ENCODE measurements around the gene AFF3. TPM values are rescaled to one million over a fixed set of nuclear protein-coding genes. Genes with fewer than 3 reads are reported as not detected.

The AFF3 gene
- total and polyA plus RNA-seq, 2 of the 4 experiments (the other 2 are of a cell fraction), result 12.9 to 14.3 TPM

DNA sequence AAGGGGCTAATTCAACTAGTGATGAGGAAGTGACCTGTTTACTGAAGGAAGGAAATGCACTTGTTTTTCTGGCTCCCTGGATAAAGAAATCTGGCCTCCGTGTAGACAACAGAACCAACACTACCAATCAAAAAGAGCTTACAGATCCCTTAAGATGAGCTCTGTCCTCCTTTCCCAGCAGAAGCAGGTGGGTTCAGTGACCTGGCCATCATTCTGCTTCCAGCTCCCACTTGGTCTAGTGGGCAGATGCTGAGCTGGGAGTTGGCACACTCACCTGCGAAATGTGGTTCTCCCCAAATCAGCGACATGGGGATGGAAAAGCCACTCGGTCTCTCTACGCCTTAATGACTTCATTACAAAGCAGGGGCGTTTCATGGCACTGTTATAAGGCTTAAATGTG lies 132.6 kb downstream of the AFF3 start:
- Histone ChIP-seq H3K4me2 (ENCODE audit: low read depth, low read length) (no peak overlapping the region; the same call in 1 of the 2 replicates), H3K9ac (ENCODE audit: low read depth, low read length) (peak overlapping the region; percentile 51), H2BK5ac (ENCODE audit: low read depth, low read length, poor library complexity, severe bottlenecking) (peak overlapping the region; percentile 85), H3K23ac (ENCODE audit: low read depth, low read length) (peak overlapping the region; percentile 92), H3K27ac (ENCODE audit: insufficient read depth, low read length) (peak overlapping the region; percentile 96), H2BK20ac (ENCODE audit: low read depth, low read length) (peak overlapping the region; percentile 97), H2AK9ac (replicated peaks; ENCODE audit: low read depth, low read length, poor library complexity) (peak overlapping the region; percentile 81), H4K91ac (ENCODE audit: insufficient read depth, low read depth, low read length) (peak overlapping the region; percentile 100), H3K14ac (replicated peaks; ENCODE audit: low read depth, low read length) (peak overlapping the region; percentile 96), H2AFZ (replicated peaks; ENCODE audit: low read length, poor library complexity) (peak overlapping the region; percentile 27), H4K20me1 (ENCODE audit: insufficient read depth, low read length) (no peaks in the 10 kb centered on the region), H4K5ac (ENCODE audit: low read depth, low read length) (peak overlapping the region; percentile 95), H3K36me3 (ENCODE audit: control insufficient read depth, insufficient read depth, low read length) (peaks cover 20% of the 10 kb centered on the region), H3K9me3 (ENCODE audit: control insufficient read depth, insufficient read depth, low read length) (no peaks in the 10 kb centered on the region), H3K56ac (ENCODE audit: extremely low read depth, insufficient read depth, low read length) (peak overlapping the region; percentile 69), H3K4me3 (ENCODE audit: insufficient read depth, low read depth, low read length) (no peak overlapping the region), H3K79me1 (ENCODE audit: low read depth in 1 of 2, low read length in 2 of 2) (peaks cover 16 to 38% of the 10 kb centered on the region in 2 experiments; a peak in 3 of 4 replicates), H3K27me3 (ENCODE audit: control insufficient read depth, insufficient read depth, low read length) (no peaks in the 10 kb centered on the region), H2BK120ac (ENCODE audit: low read depth, low read length) (peak overlapping the region; percentile 99), H3K18ac (ENCODE audit: low read depth, low read length) (peak overlapping the region; percentile 98), H3K4ac (ENCODE audit: low read depth, low read length) (peak overlapping the region; percentile 99), H4K8ac (ENCODE audit: low read depth in 2 of 2, low read length in 2 of 2) (peak overlapping the region; percentile 95 to 98), H2BK15ac (ENCODE audit: low read depth, low read length) (peak overlapping the region; percentile 99), H2AK5ac (ENCODE audit: low read depth, low read length) (peak overlapping the region; percentile 100), H3K9me1 (ENCODE audit: insufficient read depth, low read length) (peaks cover 21% of the 10 kb centered on the region), H3K4me1 (ENCODE audit: control insufficient read depth, insufficient read depth, low read length) (peaks cover 35% of the 10 kb centered on the region)
- CTCF ChIA-PET, result no interaction called here
- in situ Hi-C loops (cut with MboI; ENCODE audit: low sequenced_read_pairs) (no loop called here), dilution Hi-C loops (cut with HindIII; ENCODE audit: low sequenced_read_pairs, unreplicated experiment) (no loop called here), intact Hi-C loops (cut with micrococcal nuclease) (loop anchor here (5.0 kb wide), 3 partner anchors 98 to 282 kb away; no protein-coding TSS in a partner anchor)
- POLR2A ChIA-PET (ENCODE audit: unreplicated experiment), result no interaction called here
- DNase-seq (no peak), ATAC-seq (ENCODE audit: low read depth) (no peak)
- BruUV-seq (replicated peaks), result no TSS peak
- WGBS, 2 experiments (ENCODE audit: extremely low coverage in 2 of 2, insufficient read length in 1 of 2), result 100% methylated on average over 1 of the region's 6 CpGs; no CpG with 5 or more reads in 1 of the 2 experiments
- TF ChIP-seq POLR2A (IDR thresholded peaks at IDR 0.05; ENCODE audit: low read depth, low read length), result no peak
- TF ChIP-seq CHD1 (IDR thresholded peaks at IDR 0.05; ENCODE audit: low read depth, low read length), result no peak
- TF ChIP-seq RAD21 (IDR thresholded peaks at IDR 0.05; ENCODE audit: low read length), result no peak
- TF ChIP-seq FOS (IDR thresholded peaks at IDR 0.05; ENCODE audit: low read depth, low read length), result no peak
- TF ChIP-seq MAFK (IDR thresholded peaks at IDR 0.05; ENCODE audit: low read depth, low read length), result no peak
- TF ChIP-seq, protein P1, sequence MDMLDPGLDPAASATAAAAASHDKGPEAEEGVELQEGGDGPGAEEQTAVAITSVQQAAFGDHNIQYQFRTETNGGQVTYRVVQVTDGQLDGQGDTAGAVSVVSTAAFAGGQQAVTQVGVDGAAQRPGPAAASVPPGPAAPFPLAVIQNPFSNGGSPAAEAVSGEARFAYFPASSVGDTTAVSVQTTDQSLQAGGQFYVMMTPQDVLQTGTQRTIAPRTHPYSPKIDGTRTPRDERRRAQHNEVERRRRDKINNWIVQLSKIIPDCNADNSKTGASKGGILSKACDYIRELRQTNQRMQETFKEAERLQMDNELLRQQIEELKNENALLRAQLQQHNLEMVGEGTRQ (IDR thresholded peaks at IDR 0.05; ENCODE audit: low read depth, low read length), result no peak
- TF ChIP-seq, protein P2, sequence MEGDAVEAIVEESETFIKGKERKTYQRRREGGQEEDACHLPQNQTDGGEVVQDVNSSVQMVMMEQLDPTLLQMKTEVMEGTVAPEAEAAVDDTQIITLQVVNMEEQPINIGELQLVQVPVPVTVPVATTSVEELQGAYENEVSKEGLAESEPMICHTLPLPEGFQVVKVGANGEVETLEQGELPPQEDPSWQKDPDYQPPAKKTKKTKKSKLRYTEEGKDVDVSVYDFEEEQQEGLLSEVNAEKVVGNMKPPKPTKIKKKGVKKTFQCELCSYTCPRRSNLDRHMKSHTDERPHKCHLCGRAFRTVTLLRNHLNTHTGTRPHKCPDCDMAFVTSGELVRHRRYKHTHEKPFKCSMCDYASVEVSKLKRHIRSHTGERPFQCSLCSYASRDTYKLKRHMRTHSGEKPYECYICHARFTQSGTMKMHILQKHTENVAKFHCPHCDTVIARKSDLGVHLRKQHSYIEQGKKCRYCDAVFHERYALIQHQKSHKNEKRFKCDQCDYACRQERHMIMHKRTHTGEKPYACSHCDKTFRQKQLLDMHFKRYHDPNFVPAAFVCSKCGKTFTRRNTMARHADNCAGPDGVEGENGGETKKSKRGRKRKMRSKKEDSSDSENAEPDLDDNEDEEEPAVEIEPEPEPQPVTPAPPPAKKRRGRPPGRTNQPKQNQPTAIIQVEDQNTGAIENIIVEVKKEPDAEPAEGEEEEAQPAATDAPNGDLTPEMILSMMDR (conservative IDR thresholded peaks at IDR 0.05; ENCODE audit: low read depth, low read length), result no peak
- no peak for TF ChIP-seq MXI1 (IDR thresholded peaks at IDR 0.05; ENCODE audit: borderline replicate concordance, low read depth, low read length)
- TF ChIP-seq RCOR1 (IDR thresholded peaks at IDR 0.05; ENCODE audit: insufficient replicate concordance, low read length), result no peak
- TF ChIP-seq RFX5 (IDR thresholded peaks at IDR 0.05; ENCODE audit: low read depth, low read length), result no peak
- TF ChIP-seq SMC3 (IDR thresholded peaks at IDR 0.05; ENCODE audit: low read depth, low read length), result no peak
- TF ChIP-seq, protein P3, sequence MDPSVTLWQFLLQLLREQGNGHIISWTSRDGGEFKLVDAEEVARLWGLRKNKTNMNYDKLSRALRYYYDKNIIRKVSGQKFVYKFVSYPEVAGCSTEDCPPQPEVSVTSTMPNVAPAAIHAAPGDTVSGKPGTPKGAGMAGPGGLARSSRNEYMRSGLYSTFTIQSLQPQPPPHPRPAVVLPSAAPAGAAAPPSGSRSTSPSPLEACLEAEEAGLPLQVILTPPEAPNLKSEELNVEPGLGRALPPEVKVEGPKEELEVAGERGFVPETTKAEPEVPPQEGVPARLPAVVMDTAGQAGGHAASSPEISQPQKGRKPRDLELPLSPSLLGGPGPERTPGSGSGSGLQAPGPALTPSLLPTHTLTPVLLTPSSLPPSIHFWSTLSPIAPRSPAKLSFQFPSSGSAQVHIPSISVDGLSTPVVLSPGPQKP (IDR thresholded peaks at IDR 0.05; ENCODE audit: borderline replicate concordance, low read depth, low read length), result no peak
- no peak for TF ChIP-seq CEBPB (IDR thresholded peaks at IDR 0.05; ENCODE audit: low read depth, low read length)
- no peak for TF ChIP-seq NFE2L2 (IDR thresholded peaks at IDR 0.05; ENCODE audit: low read depth, low read length)
- TF ChIP-seq BHLHE40 (IDR thresholded peaks at IDR 0.05; ENCODE audit: low read depth, low read length), result no peak
- TF ChIP-seq MAZ (IDR thresholded peaks at IDR 0.05; ENCODE audit: borderline replicate concordance, low read depth, low read length), result no peak

Measured in IMR-90 (cell line).